ENCODE data around the gene POU2F2.

DNA sequence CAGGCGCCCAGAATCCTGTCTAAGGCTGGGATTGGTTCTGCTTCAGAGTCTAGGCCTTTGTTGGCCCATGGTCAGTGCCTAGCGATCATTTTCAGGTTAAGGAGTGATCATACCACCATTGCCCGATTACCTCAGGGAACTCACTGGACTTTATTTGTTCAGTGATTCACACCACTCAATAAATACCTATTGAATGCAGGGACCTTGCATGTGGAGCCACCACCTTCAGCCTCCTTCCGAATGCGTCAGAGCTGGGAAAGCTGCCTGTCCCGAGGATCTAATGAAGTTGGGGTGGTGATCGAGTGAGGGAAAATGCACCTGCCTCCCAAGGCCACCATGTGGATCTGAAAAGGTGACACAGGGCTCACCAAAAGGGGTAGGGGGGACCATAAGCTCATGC lies 40.0 kb upstream of the POU2F2 start:
- TF ChIP-seq, protein P1, sequence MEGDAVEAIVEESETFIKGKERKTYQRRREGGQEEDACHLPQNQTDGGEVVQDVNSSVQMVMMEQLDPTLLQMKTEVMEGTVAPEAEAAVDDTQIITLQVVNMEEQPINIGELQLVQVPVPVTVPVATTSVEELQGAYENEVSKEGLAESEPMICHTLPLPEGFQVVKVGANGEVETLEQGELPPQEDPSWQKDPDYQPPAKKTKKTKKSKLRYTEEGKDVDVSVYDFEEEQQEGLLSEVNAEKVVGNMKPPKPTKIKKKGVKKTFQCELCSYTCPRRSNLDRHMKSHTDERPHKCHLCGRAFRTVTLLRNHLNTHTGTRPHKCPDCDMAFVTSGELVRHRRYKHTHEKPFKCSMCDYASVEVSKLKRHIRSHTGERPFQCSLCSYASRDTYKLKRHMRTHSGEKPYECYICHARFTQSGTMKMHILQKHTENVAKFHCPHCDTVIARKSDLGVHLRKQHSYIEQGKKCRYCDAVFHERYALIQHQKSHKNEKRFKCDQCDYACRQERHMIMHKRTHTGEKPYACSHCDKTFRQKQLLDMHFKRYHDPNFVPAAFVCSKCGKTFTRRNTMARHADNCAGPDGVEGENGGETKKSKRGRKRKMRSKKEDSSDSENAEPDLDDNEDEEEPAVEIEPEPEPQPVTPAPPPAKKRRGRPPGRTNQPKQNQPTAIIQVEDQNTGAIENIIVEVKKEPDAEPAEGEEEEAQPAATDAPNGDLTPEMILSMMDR (IDR thresholded peaks at IDR 0.05), result no peak
- TF ChIP-seq POLR2A (IDR thresholded peaks at IDR 0.05) (no peak), EP300 (IDR thresholded peaks at IDR 0.05) (no peak)
